ENCODE data around the gene HCLS1.
"Not testable (repeated sequence)": the region's sequence is repeated elsewhere in the genome, so short reads cannot be mapped to it uniquely, and the experiment has no call there.

HCLS1 gene

DNA sequence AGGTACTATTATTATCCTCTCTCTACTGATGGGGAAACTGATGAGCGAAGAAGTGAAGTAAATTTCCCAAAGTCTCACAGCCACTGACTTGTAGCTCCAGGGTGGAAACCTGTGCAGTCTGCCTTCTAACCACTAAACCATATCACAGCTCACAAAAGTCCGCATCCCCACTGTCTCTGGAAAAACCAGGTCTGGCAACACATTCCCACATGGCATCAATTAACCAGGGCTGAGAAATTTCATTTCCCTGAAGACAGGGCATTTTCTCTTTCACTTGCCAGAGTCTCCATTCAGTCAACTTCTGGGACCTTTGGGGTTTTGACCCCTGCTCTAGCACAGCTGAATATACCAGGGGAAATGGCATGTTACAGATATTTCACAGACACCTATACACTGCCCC, 41.0 kb downstream of the HCLS1 start:
- no peak for TF ChIP-seq ZNF384 (IDR thresholded peaks at IDR 0.05)
- TF ChIP-seq PKNOX1 (IDR thresholded peaks at IDR 0.05) = no peak
- TF ChIP-seq SP1 (IDR thresholded peaks at IDR 0.05) = no peak
- no peak for TF ChIP-seq ARNT (IDR thresholded peaks at IDR 0.05)
- no peak for TF ChIP-seq FOXA1 (IDR thresholded peaks at IDR 0.05)
- TF ChIP-seq CTBP1 (IDR thresholded peaks at IDR 0.05; ENCODE audit: borderline replicate concordance) = no peak
- TF ChIP-seq LEF1 (IDR thresholded peaks at IDR 0.05; ENCODE audit: borderline replicate concordance) = no peak
- no peak for TF ChIP-seq BHLHE40 (IDR thresholded peaks at IDR 0.05; ENCODE audit: borderline replicate concordance)
- TF ChIP-seq ELF4 (IDR thresholded peaks at IDR 0.05) = no peak
- no peak for TF ChIP-seq FOXK2 (IDR thresholded peaks at IDR 0.05)
- no peak for TF ChIP-seq L3MBTL2 (conservative IDR thresholded peaks at IDR 0.05)
- no peak for TF ChIP-seq HDGF (IDR thresholded peaks at IDR 0.05; ENCODE audit: borderline replicate concordance)
- TF ChIP-seq SUZ12 (IDR thresholded peaks at IDR 0.05) = no peak
- no peak for TF ChIP-seq TARDBP (IDR thresholded peaks at IDR 0.05)
- no peak for TF ChIP-seq NFRKB (IDR thresholded peaks at IDR 0.05)
- TF ChIP-seq FOXM1 (IDR thresholded peaks at IDR 0.05; ENCODE audit: borderline replicate concordance) = no peak
- DNase-seq (ENCODE audit: extremely low spot score) = no peak
- CTCF ChIA-PET = no interaction called here
- POLR2A ChIA-PET = no interaction called here

- ChIA-PET POLR2A (no interaction called here), CTCF (no interaction called here)
- TF ChIP-seq FOXK2 (IDR thresholded peaks at IDR 0.05) (no peak), BHLHE40 (IDR thresholded peaks at IDR 0.05; ENCODE audit: borderline replicate concordance) (no peak), ZNF384 (IDR thresholded peaks at IDR 0.05) (no peak), HDGF (IDR thresholded peaks at IDR 0.05; ENCODE audit: borderline replicate concordance) (no peak), CTBP1 (IDR thresholded peaks at IDR 0.05; ENCODE audit: borderline replicate concordance) (no peak), SUZ12 (IDR thresholded peaks at IDR 0.05) (no peak), LEF1 (IDR thresholded peaks at IDR 0.05; ENCODE audit: borderline replicate concordance) (no peak), TARDBP (IDR thresholded peaks at IDR 0.05) (no peak), FOXM1 (IDR thresholded peaks at IDR 0.05; ENCODE audit: borderline replicate concordance) (no peak), L3MBTL2 (conservative IDR thresholded peaks at IDR 0.05) (no peak), ARNT (IDR thresholded peaks at IDR 0.05) (no peak), NFRKB (IDR thresholded peaks at IDR 0.05) (no peak), ELF4 (IDR thresholded peaks at IDR 0.05) (no peak), SP1 (IDR thresholded peaks at IDR 0.05) (no peak), PKNOX1 (IDR thresholded peaks at IDR 0.05) (no peak), FOXA1 (IDR thresholded peaks at IDR 0.05) (no peak)
- no peak for DNase-seq (ENCODE audit: extremely low spot score)
These were observed 54.6 kb downstream of the HCLS1 start for GRCh38 chr3:121606106-121606505.

- ChIA-PET POLR2A (no interaction called here), CTCF (no interaction called here)
- TF ChIP-seq TARDBP (IDR thresholded peaks at IDR 0.05) (no peak), FOXM1 (IDR thresholded peaks at IDR 0.05; ENCODE audit: borderline replicate concordance) (no peak), ELF4 (IDR thresholded peaks at IDR 0.05) (no peak), NFRKB (IDR thresholded peaks at IDR 0.05) (no peak), SUZ12 (IDR thresholded peaks at IDR 0.05) (no peak), LEF1 (IDR thresholded peaks at IDR 0.05; ENCODE audit: borderline replicate concordance) (no peak), ARNT (IDR thresholded peaks at IDR 0.05) (no peak), FOXA1 (IDR thresholded peaks at IDR 0.05) (no peak), HDGF (IDR thresholded peaks at IDR 0.05; ENCODE audit: borderline replicate concordance) (no peak), ZNF384 (IDR thresholded peaks at IDR 0.05) (no peak), SP1 (IDR thresholded peaks at IDR 0.05) (no peak), L3MBTL2 (conservative IDR thresholded peaks at IDR 0.05) (no peak), CTBP1 (IDR thresholded peaks at IDR 0.05; ENCODE audit: borderline replicate concordance) (no peak)
- DNase-seq (ENCODE audit: extremely low spot score) = no peak
These were observed 55.9 kb downstream of the HCLS1 start for GRCh38 chr3:121604759-121605158.

DNA sequence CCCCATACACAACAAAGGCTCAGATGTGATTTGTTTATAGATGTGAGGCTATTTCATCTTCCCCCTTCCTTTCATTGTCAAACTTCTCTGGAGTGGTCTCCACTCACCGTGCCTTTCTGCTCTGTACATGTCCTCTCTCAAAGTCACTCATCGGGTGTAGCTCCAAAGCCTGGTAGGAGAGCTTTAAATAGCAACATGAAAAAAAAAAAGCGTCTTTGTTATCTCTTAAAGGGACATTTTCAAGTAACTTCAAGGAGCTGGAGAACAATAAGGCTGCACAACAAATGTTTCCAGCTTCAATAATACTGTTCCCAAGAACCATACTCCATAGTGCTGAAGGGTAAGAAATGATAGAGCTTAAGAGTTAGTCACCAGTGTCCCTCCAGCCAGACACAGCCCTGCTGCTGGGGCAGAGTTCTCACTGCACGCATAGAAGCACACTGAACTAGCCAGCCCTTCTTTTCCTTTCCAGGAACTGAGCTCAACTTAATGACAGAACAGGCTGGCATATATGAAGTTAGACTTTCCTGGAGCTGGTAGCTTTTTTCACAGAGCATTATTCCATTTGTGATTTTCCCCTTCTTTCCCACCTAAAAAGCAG, 59.4 kb downstream of the HCLS1 start:
- TF ChIP-seq CTBP1 (IDR thresholded peaks at IDR 0.05; ENCODE audit: borderline replicate concordance) (no peak), ELF4 (IDR thresholded peaks at IDR 0.05) (no peak), SUZ12 (IDR thresholded peaks at IDR 0.05) (no peak)
- no peak for DNase-seq (ENCODE audit: extremely low spot score)
- CTCF ChIA-PET = no interaction called here
- POLR2A ChIA-PET = no interaction called here

DNA sequence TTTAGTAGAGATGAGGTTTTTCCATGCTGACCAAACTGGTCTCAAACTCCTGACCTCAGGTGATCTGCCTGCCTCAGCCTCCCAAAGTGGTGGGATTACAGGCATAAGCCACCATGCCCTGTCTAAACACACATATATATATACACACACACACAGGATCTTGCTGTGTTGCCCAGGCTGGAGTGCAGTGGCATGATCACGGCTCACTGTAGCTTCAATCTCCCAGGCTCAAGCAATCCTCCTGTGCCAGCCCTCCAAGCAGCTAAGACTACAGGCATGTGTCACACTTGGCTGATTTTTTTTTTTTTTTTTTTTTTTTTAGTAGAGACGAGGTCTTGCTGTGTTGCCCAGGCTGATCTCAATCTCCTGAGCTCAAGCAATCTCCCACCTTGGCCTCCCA, 60.8 kb downstream of the HCLS1 start:
- DNase-seq (ENCODE audit: extremely low spot score); POLR2A ChIA-PET: not testable (repeated sequence)
- CTCF ChIA-PET = interaction anchor here (0.6 kb wide), 1 partner anchor 79 kb away, joined by 3 read pairs; no protein-coding TSS in a partner anchor

DNA sequence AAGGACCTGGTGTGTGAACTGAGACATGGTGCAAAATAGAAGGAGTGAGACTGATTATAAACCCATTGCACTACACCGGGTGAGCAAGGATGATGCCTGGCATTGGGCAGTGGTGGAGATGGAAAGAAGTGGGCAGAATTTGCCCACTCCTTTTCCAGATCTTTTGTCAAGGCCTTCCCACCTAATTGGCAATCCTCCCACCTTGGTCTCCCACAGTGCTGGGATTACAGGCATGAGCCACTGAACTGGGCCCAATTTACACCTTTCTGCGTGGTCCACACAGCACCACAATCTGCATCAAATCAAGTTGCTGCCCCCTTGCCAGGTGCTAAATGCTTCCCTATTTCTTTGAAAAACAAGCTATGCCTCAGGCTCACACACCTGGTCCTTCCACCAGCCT, 62.1 kb downstream of the HCLS1 start:
- ChIA-PET POLR2A (no interaction called here), CTCF (no interaction called here)
- no peak for DNase-seq (ENCODE audit: extremely low spot score)
- TF ChIP-seq SP1 (IDR thresholded peaks at IDR 0.05) (no peak), PKNOX1 (IDR thresholded peaks at IDR 0.05) (no peak), L3MBTL2 (conservative IDR thresholded peaks at IDR 0.05) (no peak), TARDBP (IDR thresholded peaks at IDR 0.05) (no peak), HDGF (IDR thresholded peaks at IDR 0.05; ENCODE audit: borderline replicate concordance) (no peak), SUZ12 (IDR thresholded peaks at IDR 0.05) (no peak), ARNT (IDR thresholded peaks at IDR 0.05) (no peak), BHLHE40 (IDR thresholded peaks at IDR 0.05; ENCODE audit: borderline replicate concordance) (no peak), FOXM1 (IDR thresholded peaks at IDR 0.05; ENCODE audit: borderline replicate concordance) (no peak), FOXK2 (IDR thresholded peaks at IDR 0.05) (no peak), ELF4 (IDR thresholded peaks at IDR 0.05) (no peak), NFRKB (IDR thresholded peaks at IDR 0.05) (no peak)

All from HEK293T (cell line).